Endothelial cell of umbilical vein (primary cell): ENCODE measurements around the gene DHRS9. TPM values are rescaled to one million over a fixed set of nuclear protein-coding genes. Genes with fewer than 3 reads are reported as not detected.

Experiments used
- BruUV-seq: library from RNA; stranded (reverse); fragments of 400-500 nt; replicated peaks from 2 replicates; lab custom pipeline; 2021; lab: Mats Ljungman, UMichigan
- CTCF ChIA-PET: fragments of 300-600, 350-600 bp; sonication (Branson Sonifier 250); formaldehyde crosslinking; loops from one replicate; lab custom pipeline; 2021; ENCODE audit warnings: antibody characterized with exemption, inconsistent platforms; lab: Charles Lee
- POLR2A ChIA-PET: fragments of 300-600, 350-600 bp; sonication (Branson Sonifier 250); formaldehyde crosslinking; loops from one replicate; lab custom pipeline; 2021; ENCODE audit warnings: antibody characterized with exemption, inconsistent platforms; lab: Charles Lee
- DNase-seq: peaks from one replicate; pipeline ENCODE4 v3.0.0-alpha.2; 2011; ENCODE audit warnings: low read depth, low spot score
- FAIRE-seq: peaks from 2 replicates; lab custom pipeline; 2011; peaks lifted over from hg19 to GRCh38; lab: Jason Lieb, UNC
- H2AFZ ChIP-seq: 2 replicates; pipeline ENCODE4 v1.6.0; 2012; ENCODE audit warnings: low read depth, low read length, control low read depth, inconsistent platforms
- H3K27ac ChIP-seq: 2 replicates; pipeline ENCODE4 v1.5.1; 2011; ENCODE audit warnings: low read depth, mild to moderate bottlenecking, control low read depth, low read length, moderate library complexity; ENCODE audit not compliant: insufficient read depth
- H3K27me3 ChIP-seq, 2 experiments: 2 replicates each; pipeline versions ENCODE4 v1.6.0 to v1.6.1; 2011; ENCODE audit warnings: low read length in 2 of 2, mixed read lengths in 1 of 2; ENCODE audit not compliant: control insufficient read depth in 2 of 2, insufficient read depth in 2 of 2
- H3K36me3 ChIP-seq, 2 experiments: 2 replicates in 1 of 2; 3 replicates in 1 of 2; pipeline ENCODE4 v1.5.1; 2011; ENCODE audit warnings: low read length in 2 of 2, mild to moderate bottlenecking in 1 of 2, moderate library complexity in 1 of 2; ENCODE audit not compliant: control insufficient read depth in 2 of 2, insufficient read depth in 2 of 2; ENCODE audit errors: extremely low read depth in 1 of 2
- H3K4me1 ChIP-seq: 3 replicates; pipeline ENCODE4 v1.5.1; 2011; ENCODE audit warnings: mild to moderate bottlenecking, low read length; ENCODE audit not compliant: control insufficient read depth, insufficient read depth; ENCODE audit errors: extremely low read depth
- H3K4me2 ChIP-seq: 2 replicates; pipeline ENCODE4 v1.6.1; 2011; ENCODE audit warnings: low read length, control low read depth, mixed read lengths; ENCODE audit not compliant: insufficient read depth
- H3K4me3 ChIP-seq, 3 experiments: fragments of 200-600 bp in 1 of 3; sonication (generic), shearing (Covaris generic) in 1 of 3; replicated peaks in 1 of 3; 2 replicates each; pipeline ENCODE4 v1.5.1; 2011 to 2016; ENCODE audit warnings: control low read depth in 3 of 3, low read length in 3 of 3, mild to moderate bottlenecking in 2 of 3, inconsistent platforms in 1 of 3, low read depth in 1 of 3, moderate library complexity in 1 of 3; ENCODE audit not compliant: insufficient read depth in 1 of 3
- H3K79me2 ChIP-seq: 2 replicates; pipeline ENCODE4 v1.6.0; 2012; ENCODE audit warnings: low read length, inconsistent platforms; ENCODE audit not compliant: control insufficient read depth, insufficient read depth
- H3K9ac ChIP-seq: replicated peaks from 2 replicates; pipeline ENCODE3; 2011; ENCODE audit warnings: low read length, control low read depth; ENCODE audit not compliant: insufficient read depth; ENCODE audit errors: extremely low read depth
- H3K9me1 ChIP-seq: replicated peaks from 3 replicates; pipeline ENCODE4 v1.6.0; 2011; ENCODE audit warnings: mild to moderate bottlenecking, low read length; ENCODE audit not compliant: control insufficient read depth, insufficient read depth; ENCODE audit errors: extremely low read depth
- H3K9me3 ChIP-seq: replicated peaks from 2 replicates; pipeline ENCODE4 v1.5.1; 2012; ENCODE audit warnings: low read length, inconsistent platforms; ENCODE audit not compliant: control insufficient read depth, insufficient read depth
- H4K20me1 ChIP-seq: replicated peaks from 2 replicates; pipeline ENCODE3; 2011; ENCODE audit warnings: mild to moderate bottlenecking, low read length; ENCODE audit not compliant: control insufficient read depth, insufficient read depth; ENCODE audit errors: extremely low read depth
- EZH2 ChIP-seq: IDR thresholded peaks from 2 replicates; pipeline ENCODE4 v1.6.1; 2012; ENCODE audit warnings: borderline replicate concordance, low read depth, mild to moderate bottlenecking, moderate library complexity, low read length, inconsistent platforms; ENCODE audit not compliant: severe bottlenecking
- FOS ChIP-seq: IDR thresholded peaks from 2 replicates; pipeline ENCODE4 v1.6.1; 2011; ENCODE audit warnings: mild to moderate bottlenecking, low read length, moderate library complexity, borderline replicate concordance; ENCODE audit not compliant: insufficient read depth
- GATA2 ChIP-seq: IDR thresholded peaks from 2 replicates; pipeline ENCODE4 v1.7.0; 2011; ENCODE audit warnings: low read depth, mild to moderate bottlenecking, moderate library complexity, mixed read lengths, low read length; ENCODE audit not compliant: insufficient read length, insufficient read depth
- JUN ChIP-seq: IDR thresholded peaks from 2 replicates; pipeline ENCODE4 v1.6.1; 2011; ENCODE audit warnings: borderline replicate concordance, low read depth; ENCODE audit not compliant: insufficient read length, insufficient read depth
- MYC ChIP-seq: IDR thresholded peaks from one replicate; pipeline ENCODE4 v1.6.1; 2011; ENCODE audit warnings: mild to moderate bottlenecking, low read depth, low read length
- POLR2A ChIP-seq: IDR thresholded peaks from 2 replicates; pipeline ENCODE4 v1.6.1; 2012; ENCODE audit warnings: low read depth, mild to moderate bottlenecking, control low read depth, low read length
- POLR2AphosphoS5 ChIP-seq: IDR thresholded peaks from 2 replicates; pipeline ENCODE4 v1.6.1; 2012; ENCODE audit warnings: low read depth, mild to moderate bottlenecking, control low read depth, low read length, moderate library complexity; ENCODE audit not compliant: insufficient read depth
- dilution Hi-C: fragments of 300-500 bp; cut with MboI; formaldehyde crosslinking; loops from one replicate; pipeline ENCODE4 v1.15.0; 2019; ENCODE audit warnings: low sequenced_read_pairs; ENCODE audit not compliant: extremely low pct_ligation_motif_present
- intact Hi-C: fragments of 100-400 bp; cut with micrococcal nuclease; formaldehyde crosslinking; loops from one replicate; pipeline ENCODE4 v1.10.0; 2022
- polyA plus RNA-seq, 4 experiments: library from polyadenylated mRNA; depleted of rRNA in 3 of 4; stranded (reverse) in 3 of 4; unstranded in 1 of 4; fragments of >200 nt; gene quantifications; 2 replicates each; pipeline versions ENCODE4 v1.2.1 to v1.2.3, GENCODE V29; 2011 to 2012; ENCODE audit warnings: missing spikeins in 1 of 4
- total RNA-seq: library from RNA; stranded (reverse); gene quantifications from 2 replicates; pipeline ENCODE4 v1.2.3, GENCODE V29; 2021
- TF ChIP-seq, protein P1 (sequence below): IDR thresholded peaks from 2 replicates; pipeline ENCODE4 v1.6.1; 2011; ENCODE audit not compliant: insufficient read depth, insufficient read length
- TF ChIP-seq, protein P2 (sequence below), 2 donors: IDR thresholded peaks; 1 replicate in 1 of 2; 2 replicates in 1 of 2; pipeline ENCODE4 v1.5.1; 2011; ENCODE audit warnings: low read length in 2 of 2, mild to moderate bottlenecking in 2 of 2, moderate library complexity in 2 of 2, control low read depth in 1 of 2, inconsistent platforms in 1 of 2, low read depth in 1 of 2; ENCODE audit not compliant: insufficient read depth in 1 of 2; ENCODE audit errors: extremely low read depth in 1 of 2

The DHRS9 gene
- total and polyA plus RNA-seq, 2 donors (not counting 3 experiments of a cell fraction or from before 2014, with no cell fraction given), result 0.40 TPM; not detected in 1

DNA sequence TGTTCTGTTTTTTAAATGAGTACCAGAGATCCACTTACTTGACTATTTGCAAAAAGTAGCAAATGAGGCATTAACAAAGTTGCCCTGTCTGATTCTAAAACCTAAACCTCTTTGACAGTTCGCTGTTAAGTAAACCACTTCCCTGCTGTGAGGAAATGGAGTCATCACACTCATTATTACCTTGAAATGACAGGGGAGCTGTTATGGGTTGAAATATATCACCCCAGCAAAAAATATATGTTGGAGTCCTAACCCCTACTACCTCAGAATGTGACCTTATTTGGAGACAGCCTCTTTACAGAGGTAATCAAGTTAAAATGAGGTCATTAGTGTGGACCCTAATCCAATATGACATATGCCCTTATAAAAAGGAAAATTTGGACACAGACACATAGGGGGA, 36.1 kb downstream of the DHRS9 start:
- FAIRE-seq (no peak), DNase-seq (no peak)
- no peak overlapping the region for H3K9ac ChIP-seq
- no peaks in the 10 kb centered on the region for H3K27me3 ChIP-seq
- H3K79me2 ChIP-seq, result no peaks in the 10 kb centered on the region
- TF ChIP-seq POLR2AphosphoS5 (no peak), FOS (no peak), GATA2 (no peak), MYC (no peak), JUN (no peak), EZH2 (no peak), POLR2A (no peak)
- TF ChIP-seq, protein P1, sequence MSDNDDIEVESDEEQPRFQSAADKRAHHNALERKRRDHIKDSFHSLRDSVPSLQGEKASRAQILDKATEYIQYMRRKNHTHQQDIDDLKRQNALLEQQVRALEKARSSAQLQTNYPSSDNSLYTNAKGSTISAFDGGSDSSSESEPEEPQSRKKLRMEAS, result no peak
- TF ChIP-seq, protein P2, sequence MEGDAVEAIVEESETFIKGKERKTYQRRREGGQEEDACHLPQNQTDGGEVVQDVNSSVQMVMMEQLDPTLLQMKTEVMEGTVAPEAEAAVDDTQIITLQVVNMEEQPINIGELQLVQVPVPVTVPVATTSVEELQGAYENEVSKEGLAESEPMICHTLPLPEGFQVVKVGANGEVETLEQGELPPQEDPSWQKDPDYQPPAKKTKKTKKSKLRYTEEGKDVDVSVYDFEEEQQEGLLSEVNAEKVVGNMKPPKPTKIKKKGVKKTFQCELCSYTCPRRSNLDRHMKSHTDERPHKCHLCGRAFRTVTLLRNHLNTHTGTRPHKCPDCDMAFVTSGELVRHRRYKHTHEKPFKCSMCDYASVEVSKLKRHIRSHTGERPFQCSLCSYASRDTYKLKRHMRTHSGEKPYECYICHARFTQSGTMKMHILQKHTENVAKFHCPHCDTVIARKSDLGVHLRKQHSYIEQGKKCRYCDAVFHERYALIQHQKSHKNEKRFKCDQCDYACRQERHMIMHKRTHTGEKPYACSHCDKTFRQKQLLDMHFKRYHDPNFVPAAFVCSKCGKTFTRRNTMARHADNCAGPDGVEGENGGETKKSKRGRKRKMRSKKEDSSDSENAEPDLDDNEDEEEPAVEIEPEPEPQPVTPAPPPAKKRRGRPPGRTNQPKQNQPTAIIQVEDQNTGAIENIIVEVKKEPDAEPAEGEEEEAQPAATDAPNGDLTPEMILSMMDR (IDR thresholded peaks at IDR 0.05; ENCODE audit: extremely low read depth in 1 of 2, insufficient read depth in 1 of 2, low read depth in 1 of 2, low read length in 2 of 2), result no peak
- no peaks in the 10 kb centered on the region for H3K9me1 ChIP-seq
- no peak overlapping the region for H2AFZ ChIP-seq
- POLR2A ChIA-PET, result no interaction called here
- no peak overlapping the region for H3K4me2 ChIP-seq
- no peak overlapping the region for H3K27ac ChIP-seq
- intact Hi-C loops, result loop anchor here (10.0 kb wide), 1 partner anchor 339 kb away; no protein-coding TSS in a partner anchor
- no TSS peak for BruUV-seq
- H3K9me3 ChIP-seq, result no peaks in the 10 kb centered on the region
- no peaks in the 10 kb centered on the region for H4K20me1 ChIP-seq
- CTCF ChIA-PET, result interaction anchor here (1.5 to 1.9 kb wide), 3 partner anchors 26 to 116 kb away, joined by 5 to 8 read pairs (median 7); no protein-coding TSS in a partner anchor
- peaks cover 6% of the 10 kb centered on the region for H3K4me1 ChIP-seq
- no peak overlapping the region for H3K4me3 ChIP-seq
- dilution Hi-C loops, result no loop called here
- H3K36me3 ChIP-seq, result no peaks in the 10 kb centered on the region
